RWPE2 (cell line): ENCODE measurements around the gene IL27RA.

Source experiments
- ATAC-seq: fragments of 200-7000 bp; cut with Tn5 transposase; 3 replicates; pipeline ENCODE4 v1.9.1; 2021; ENCODE audit warnings: low read depth
- DNase-seq: peaks from one replicate; pipeline ENCODE4 v3.0.0-alpha.2; 2020; ENCODE audit warnings: low spot score
- H3K27ac ChIP-seq: fragments of 450-650 bp; 2 replicates; pipeline ENCODE4 v1.5.1; 2017; ENCODE audit warnings: mild to moderate bottlenecking; ENCODE audit not compliant: poor library complexity, severe bottlenecking
- H3K27me3 ChIP-seq: fragments of 250-450 bp; sonication (Bioruptor Pico); 2 replicates; pipeline ENCODE4 v1.5.1; 2021; ENCODE audit warnings: mild to moderate bottlenecking, moderate library complexity; ENCODE audit not compliant: insufficient read depth, poor library complexity, severe bottlenecking
- H3K36me3 ChIP-seq: fragments of 250-450 bp; sonication (Bioruptor Pico); 2 replicates; pipeline ENCODE4 v1.5.1; 2020; ENCODE audit warnings: low read depth, mild to moderate bottlenecking, moderate library complexity
- H3K4me1 ChIP-seq: fragments of 250-450 bp; sonication (Bioruptor Pico); 2 replicates; pipeline ENCODE4 v1.5.1; 2021; ENCODE audit warnings: mild to moderate bottlenecking, moderate library complexity; ENCODE audit not compliant: insufficient read depth, poor library complexity, severe bottlenecking
- H3K4me3 ChIP-seq: fragments of 250-450 bp; sonication (Bioruptor Pico); 2 replicates; pipeline ENCODE4 v1.5.1; 2021; ENCODE audit warnings: mild to moderate bottlenecking, moderate library complexity; ENCODE audit not compliant: severe bottlenecking
- H3K9me3 ChIP-seq: fragments of 250-450 bp; sonication (Bioruptor Pico); 2 replicates; pipeline ENCODE4 v1.5.1; 2021; ENCODE audit warnings: mild to moderate bottlenecking, moderate library complexity; ENCODE audit not compliant: severe bottlenecking
- CTCF ChIP-seq: fragments of 450-650 bp; IDR thresholded peaks from one replicate; pipeline ENCODE4 v1.5.1; 2017; ENCODE audit warnings: mild to moderate bottlenecking, moderate library complexity; ENCODE audit not compliant: poor library complexity, severe bottlenecking

Gene IL27RA

DNA sequence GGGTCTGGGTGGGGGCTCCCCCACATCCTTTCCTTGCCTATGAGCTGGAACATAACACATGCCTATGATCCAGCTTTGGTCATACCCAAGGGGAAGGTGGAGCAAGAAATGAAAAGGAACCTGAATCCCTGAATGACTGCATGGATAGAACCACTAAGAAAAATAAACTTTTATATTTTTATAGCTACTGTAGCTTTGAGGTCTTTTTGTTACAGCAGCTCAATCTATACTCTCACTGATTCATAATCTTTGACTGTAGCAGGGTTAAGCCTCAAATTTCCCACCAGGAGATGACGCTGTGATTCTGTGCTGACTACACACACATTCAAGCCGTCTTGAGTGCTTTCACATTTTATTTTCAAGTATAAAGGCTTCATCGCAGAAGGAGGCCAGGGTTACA lies 21.5 kb downstream of the IL27RA start:
- H3K27me3 ChIP-seq = peaks cover 3% of the 10 kb centered on the region
- H3K9me3 ChIP-seq = no peaks in the 10 kb centered on the region
- H3K27ac ChIP-seq = no peak overlapping the region
- H3K36me3 ChIP-seq = no peaks in the 10 kb centered on the region
- DNase-seq (no peak), ATAC-seq (no peak)
- H3K4me3 ChIP-seq = no peak overlapping the region
- TF ChIP-seq CTCF = no peak
- H3K4me1 ChIP-seq = no peaks in the 10 kb centered on the region

GRCh38 chr19:14053500-14053899 lies 21.9 kb downstream of the IL27RA start:
- no peak for TF ChIP-seq CTCF
- Histone ChIP-seq H3K4me1 (no peaks in the 10 kb centered on the region), H3K4me3 (no peak overlapping the region), H3K9me3 (no peaks in the 10 kb centered on the region), H3K27ac (no peak overlapping the region), H3K36me3 (no peaks in the 10 kb centered on the region), H3K27me3 (peaks cover 8% of the 10 kb centered on the region)
- no peak for DNase-seq
- ATAC-seq = no peak

GRCh38 chr19:14054099-14054498 lies 22.5 kb downstream of the IL27RA start:
- no peaks in the 10 kb centered on the region for H3K36me3 ChIP-seq
- H3K9me3 ChIP-seq = no peaks in the 10 kb centered on the region
- no peaks in the 10 kb centered on the region for H3K4me1 ChIP-seq
- H3K4me3 ChIP-seq = no peak overlapping the region
- DNase-seq (no peak), ATAC-seq (no peak)
- TF ChIP-seq CTCF = no peak
- peaks cover 14% of the 10 kb centered on the region for H3K27me3 ChIP-seq
- no peak overlapping the region for H3K27ac ChIP-seq

DNA sequence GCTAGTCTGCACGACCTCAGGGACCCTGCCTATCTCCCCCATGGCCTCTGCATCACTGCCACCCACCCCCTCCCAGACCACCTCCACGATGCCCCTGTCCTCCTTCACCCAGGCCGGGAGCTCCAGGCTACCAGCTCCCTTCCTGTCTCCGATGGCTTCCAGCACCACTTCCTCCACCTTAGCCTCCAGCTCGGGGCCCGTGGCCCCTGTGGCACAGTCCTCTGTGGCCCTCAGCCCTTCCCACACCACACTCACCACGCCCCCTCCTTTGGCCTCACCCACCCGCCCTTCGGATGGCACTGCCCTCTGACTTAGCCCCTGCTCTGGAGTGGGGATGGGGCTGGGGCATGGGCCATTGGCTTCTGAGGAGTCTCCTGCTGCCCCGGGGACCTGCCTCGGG lies 23.2 kb downstream of the IL27RA start:
- Histone ChIP-seq H3K4me1 (no peaks in the 10 kb centered on the region), H3K4me3 (no peak overlapping the region), H3K36me3 (no peaks in the 10 kb centered on the region), H3K27ac (no peak overlapping the region), H3K9me3 (no peaks in the 10 kb centered on the region), H3K27me3 (peaks cover 16% of the 10 kb centered on the region)
- DNase-seq (no peak), ATAC-seq (no peak)
- no peak for TF ChIP-seq CTCF

- peaks cover 16% of the 10 kb centered on the region for H3K27me3 ChIP-seq
- no peaks in the 10 kb centered on the region for H3K9me3 ChIP-seq
- H3K4me3 ChIP-seq = no peak overlapping the region
- H3K36me3 ChIP-seq = no peaks in the 10 kb centered on the region
- DNase-seq (no peak), ATAC-seq (no peak)
- no peak for TF ChIP-seq CTCF
- H3K4me1 ChIP-seq = no peaks in the 10 kb centered on the region
- H3K27ac ChIP-seq = no peak overlapping the region
Observed at GRCh38 chr19:14055396-14055795, 23.8 kb downstream of the IL27RA start.
